NCI-H2171 (cell line): Measurements from ENCODE around the gene INAFM1.

ENCODE experiments used
- DNase-seq: peaks from one replicate; lab custom pipeline; 2025; lab: John Stamatoyannopoulos, UW

Gene INAFM1

GRCh38 chr19:47310323-47310722, 35.6 kb downstream of the INAFM1 start:
- DNase-seq, result no peak

- peak; percentile 75 for DNase-seq
These were observed 36.1 kb downstream of the INAFM1 start for GRCh38 chr19:47310819-47311218.

GRCh38 chr19:47312366-47313006, 37.8 kb downstream of the INAFM1 start:
- DNase-seq, result no peak

GRCh38 chr19:47313754-47314295, 39.1 kb downstream of the INAFM1 start:
- DNase-seq, result no peak

- DNase-seq, result no peak
These were observed 40.6 kb downstream of the INAFM1 start for GRCh38 chr19:47315125-47315821.

GRCh38 chr19:47316513-47316912, 41.8 kb downstream of the INAFM1 start:
- DNase-seq, result no peak

GRCh38 chr19:47319923-47320871, 45.5 kb downstream of the INAFM1 start:
- no peak for DNase-seq

- no peak for DNase-seq
These were observed 46.9 kb downstream of the INAFM1 start for GRCh38 chr19:47321630-47322029.

- no peak for DNase-seq
These were observed 47.4 kb downstream of the INAFM1 start for GRCh38 chr19:47322058-47322457.

- DNase-seq, result no peak
These were observed 48.7 kb downstream of the INAFM1 start for GRCh38 chr19:47323409-47323808.

- no peak for DNase-seq
These were observed 49.2 kb downstream of the INAFM1 start for GRCh38 chr19:47323872-47324271.

- DNase-seq, result no peak
These were observed 49.8 kb downstream of the INAFM1 start for GRCh38 chr19:47324502-47324901.
